ENCODE data around the gene MYOG. TPM values are rescaled to one million over a fixed set of nuclear protein-coding genes. Genes with fewer than 3 reads are reported as not detected.

The MYOG gene
- total RNA-seq, 1 donor from 2014 or later: not detected

- H3K27me3 Mint-ChIP-seq: peaks cover 30% of the 10 kb centered on the region
- no peak overlapping the region for H3K4me3 Mint-ChIP-seq (ENCODE audit: low read depth)
- no peak for TF ChIP-seq CTCF (IDR thresholded peaks at IDR 0.05; ENCODE audit: unreplicated experiment)
- peaks cover 21% of the 10 kb centered on the region for H3K9me3 Mint-ChIP-seq (ENCODE audit: low read depth)
- no peak for DNase-seq (ENCODE audit: low spot score, unreplicated experiment)
- H3K4me1 Mint-ChIP-seq (ENCODE audit: low read depth): no peaks in the 10 kb centered on the region
- peaks cover 2% of the 10 kb centered on the region for H3K36me3 Mint-ChIP-seq (ENCODE audit: insufficient read depth)
- no peak overlapping the region for H3K27ac Mint-ChIP-seq
Observed at GRCh38 chr1:203091761-203092330, 6.0 kb upstream of the MYOG start.

- no peaks in the 10 kb centered on the region for H3K4me1 Mint-ChIP-seq (ENCODE audit: low read depth)
- DNase-seq (ENCODE audit: low spot score, unreplicated experiment): no peak
- H3K36me3 Mint-ChIP-seq (ENCODE audit: insufficient read depth): peaks cover 2% of the 10 kb centered on the region
- H3K27ac Mint-ChIP-seq: no peak overlapping the region
- peaks cover 37% of the 10 kb centered on the region for H3K27me3 Mint-ChIP-seq
- peaks cover 19% of the 10 kb centered on the region for H3K9me3 Mint-ChIP-seq (ENCODE audit: low read depth)
- TF ChIP-seq CTCF (IDR thresholded peaks at IDR 0.05; ENCODE audit: unreplicated experiment): no peak
- no peak overlapping the region for H3K4me3 Mint-ChIP-seq (ENCODE audit: low read depth)
Observed at GRCh38 chr1:203091199-203091477, 5.3 kb upstream of the MYOG start.

GRCh38 chr1:203090421-203091198, 4.8 kb upstream of the MYOG start:
- peaks cover 38% of the 10 kb centered on the region for H3K27me3 Mint-ChIP-seq
- peaks cover 2% of the 10 kb centered on the region for H3K36me3 Mint-ChIP-seq (ENCODE audit: insufficient read depth)
- DNase-seq (ENCODE audit: low spot score, unreplicated experiment): no peak
- H3K4me3 Mint-ChIP-seq (ENCODE audit: low read depth): no peak overlapping the region
- H3K4me1 Mint-ChIP-seq (ENCODE audit: low read depth): no peaks in the 10 kb centered on the region
- no peak for TF ChIP-seq CTCF (IDR thresholded peaks at IDR 0.05; ENCODE audit: unreplicated experiment)
- H3K9me3 Mint-ChIP-seq (ENCODE audit: low read depth): peaks cover 14% of the 10 kb centered on the region
- H3K27ac Mint-ChIP-seq: peak overlapping the region; percentile 9

- no peak for DNase-seq (ENCODE audit: low spot score, unreplicated experiment)
- no peaks in the 10 kb centered on the region for H3K4me1 Mint-ChIP-seq (ENCODE audit: low read depth)
- H3K27me3 Mint-ChIP-seq: peaks cover 38% of the 10 kb centered on the region
- no peak overlapping the region for H3K27ac Mint-ChIP-seq
- peaks cover 5% of the 10 kb centered on the region for H3K9me3 Mint-ChIP-seq (ENCODE audit: low read depth)
- no peak for TF ChIP-seq CTCF (IDR thresholded peaks at IDR 0.05; ENCODE audit: unreplicated experiment)
- H3K4me3 Mint-ChIP-seq (ENCODE audit: low read depth): no peak overlapping the region
- H3K36me3 Mint-ChIP-seq (ENCODE audit: insufficient read depth): no peaks in the 10 kb centered on the region
Observed at GRCh38 chr1:203089651-203090045, 3.8 kb upstream of the MYOG start.

- no peak for DNase-seq (ENCODE audit: low spot score, unreplicated experiment)
Observed at GRCh38 chr1:203089001-203089650, 3.3 kb upstream of the MYOG start.

More at GRCh38 chr1:203089001-203089650, 3.3 kb upstream of the MYOG start:
- Mint-ChIP-seq H3K27me3 (peaks cover 38% of the 10 kb centered on the region), H3K27ac (no peak overlapping the region), H3K4me1 (ENCODE audit: low read depth) (no peaks in the 10 kb centered on the region), H3K4me3 (ENCODE audit: low read depth) (no peak overlapping the region), H3K9me3 (ENCODE audit: low read depth) (no peaks in the 10 kb centered on the region), H3K36me3 (ENCODE audit: insufficient read depth) (no peaks in the 10 kb centered on the region)
- no peak for TF ChIP-seq CTCF (IDR thresholded peaks at IDR 0.05; ENCODE audit: unreplicated experiment)

All from progenitor cell of endocrine pancreas (in vitro differentiated cells).